ENCODE data around the gene MVB12B.

Gene MVB12B

GRCh38 chr9:126302730-126303129 is 23.9 kb upstream of the MVB12B start:
- in situ Hi-C loops (cut with HindIII; ENCODE audit: low sequenced_read_pairs): loop anchor here (5.0 kb wide), 1 partner anchor 35 kb away; no protein-coding TSS in a partner anchor
- no peak for DNase-seq (ENCODE audit: low read depth)
- no peak overlapping the region for H3K4me3 ChIP-seq (ENCODE audit: low read depth, low read length)
- no peak for TF ChIP-seq CTCF (IDR thresholded peaks at IDR 0.05; ENCODE audit: low read depth, low read length, missing control alignments)

DNA sequence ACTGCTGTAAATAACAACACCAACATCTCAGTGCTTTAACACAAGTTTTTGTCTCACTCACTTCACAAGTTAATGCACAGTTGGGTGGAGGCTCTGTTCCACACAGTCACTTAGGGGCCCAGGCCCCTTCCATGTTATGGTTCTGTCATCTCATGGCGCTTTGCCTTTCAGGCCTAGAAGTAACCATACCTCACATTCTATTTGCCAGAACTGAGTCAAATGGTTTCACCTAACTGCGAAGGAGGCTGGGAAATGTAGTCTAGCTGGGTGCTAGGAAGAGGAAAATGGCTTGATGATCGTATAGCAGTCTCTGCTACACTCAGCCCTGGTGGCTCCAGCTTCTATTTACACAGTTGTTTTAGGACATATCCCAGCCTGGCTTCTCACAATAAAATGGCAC is 23.1 kb upstream of the MVB12B start:
- DNase-seq (ENCODE audit: low read depth): no peak
- TF ChIP-seq CTCF (IDR thresholded peaks at IDR 0.05; ENCODE audit: low read depth, low read length, missing control alignments): no peak
- H3K4me3 ChIP-seq (ENCODE audit: low read depth, low read length): no peak overlapping the region

GRCh38 chr9:126304207-126304970 is 22.2 kb upstream of the MVB12B start:
- in situ Hi-C loops (cut with HindIII; ENCODE audit: low sequenced_read_pairs): loop anchor here (5.0 kb wide), 1 partner anchor 33 kb away; no protein-coding TSS in a partner anchor
- no peak for TF ChIP-seq CTCF (IDR thresholded peaks at IDR 0.05; ENCODE audit: low read depth, low read length, missing control alignments)
- DNase-seq (ENCODE audit: low read depth): no peak
- H3K4me3 ChIP-seq (ENCODE audit: low read depth, low read length): no peak overlapping the region

More for the DNA sequence above, 23.1 kb upstream of the MVB12B start:
- in situ Hi-C loops (cut with HindIII; ENCODE audit: low sequenced_read_pairs): loop anchor here (5.0 kb wide), 1 partner anchor 34 kb away; no protein-coding TSS in a partner anchor

GRCh38 chr9:126304971-126305320 is 21.7 kb upstream of the MVB12B start:
- no peak for TF ChIP-seq CTCF (IDR thresholded peaks at IDR 0.05; ENCODE audit: low read depth, low read length, missing control alignments)
- in situ Hi-C loops (cut with HindIII; ENCODE audit: low sequenced_read_pairs): loop anchor here (5.0 kb wide), 1 partner anchor 32 kb away; no protein-coding TSS in a partner anchor

DNA sequence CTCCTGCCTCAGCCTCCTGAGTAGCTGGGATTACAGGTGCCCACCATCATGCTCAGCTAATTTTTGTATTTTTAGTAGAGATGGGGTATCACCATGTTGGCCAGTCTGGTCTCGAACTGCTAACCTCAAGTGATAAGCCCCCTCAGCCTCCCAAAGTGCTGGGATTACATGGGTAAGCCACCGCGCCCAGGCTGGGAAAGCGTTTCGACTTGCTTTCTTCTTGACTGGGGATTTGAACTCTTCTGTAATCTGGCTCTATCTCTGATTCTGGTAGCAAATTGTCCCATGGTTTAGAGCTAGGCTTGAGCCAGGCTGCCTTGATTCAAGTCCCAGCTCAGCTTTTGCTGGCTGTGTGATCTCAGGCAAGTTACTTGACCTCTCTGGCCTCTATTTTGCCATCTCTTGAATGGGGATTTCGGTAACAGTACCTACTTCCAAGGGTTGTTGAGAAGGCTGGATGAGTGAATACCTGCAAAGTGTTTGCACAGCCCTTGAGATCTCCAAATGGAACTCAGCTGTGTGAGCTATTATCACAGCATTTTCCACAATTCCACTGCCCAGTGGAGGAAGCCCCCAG is 20.5 kb upstream of the MVB12B start:
- TF ChIP-seq CTCF (IDR thresholded peaks at IDR 0.05; ENCODE audit: low read depth, low read length, missing control alignments): no peak
- in situ Hi-C loops (cut with HindIII; ENCODE audit: low sequenced_read_pairs): no loop called here
- no peak for DNase-seq (ENCODE audit: low read depth)
- H3K4me3 ChIP-seq (ENCODE audit: low read depth, low read length): no peak overlapping the region

More at GRCh38 chr9:126304971-126305320, 21.7 kb upstream of the MVB12B start:
- DNase-seq (ENCODE audit: low read depth): no peak
- no peak overlapping the region for H3K4me3 ChIP-seq (ENCODE audit: low read depth, low read length)

- in situ Hi-C loops (cut with HindIII; ENCODE audit: low sequenced_read_pairs): no loop called here
- no peak overlapping the region for H3K4me3 ChIP-seq (ENCODE audit: low read depth, low read length)
- DNase-seq (ENCODE audit: low read depth): no peak
- no peak for TF ChIP-seq CTCF (IDR thresholded peaks at IDR 0.05; ENCODE audit: low read depth, low read length, missing control alignments)
These were observed 19.1 kb upstream of the MVB12B start for GRCh38 chr9:126307322-126308061.

Data from astrocyte of the cerebellum (primary cell).